B cell (primary cell): ENCODE measurements around the gene SMTNL2. TPM values are rescaled to one million over a fixed set of nuclear protein-coding genes. Genes with fewer than 3 reads are reported as not detected.

ENCODE experiments used
- ATAC-seq: fragments of 200-7000 bp; cut with Tn5 transposase; one replicate; pipeline ENCODE4 v1.10.0; 2021; ENCODE audit warnings: low read depth, mild to moderate bottlenecking, moderate number of reproducible peaks, moderate library complexity
- CTCF ChIA-PET: fragments of 350-600 bp; sonication (Branson Sonifier 250); formaldehyde crosslinking; loops from one replicate; lab custom pipeline; 2021; ENCODE audit warnings: antibody characterized with exemption, inconsistent platforms; lab: Charles Lee
- POLR2A ChIA-PET: fragments of 350-600 bp; sonication (Branson Sonifier 250); formaldehyde crosslinking; loops from one replicate; lab custom pipeline; 2021; ENCODE audit warnings: antibody characterized with exemption; lab: Charles Lee
- DNase-seq: peaks from one replicate; pipeline ENCODE4 v3.0.0; 2013
- H2AFZ ChIP-seq: 2 replicates; pipeline ENCODE4 v1.6.1; 2012; ENCODE audit warnings: mild to moderate bottlenecking, low read depth, low read length; ENCODE audit not compliant: insufficient read depth, poor library complexity, severe bottlenecking
- H3K27ac ChIP-seq, 2 donors: 1 replicate in 1 of 2; 2 replicates in 1 of 2; pipeline ENCODE4 v1.5.1; 2012 to 2013; ENCODE audit warnings: low read length in 2 of 2, mild to moderate bottlenecking in 2 of 2, moderate library complexity in 1 of 2
- H3K27me3 ChIP-seq, 4 experiments: fragments of 200-600 bp in 1 of 4; sonication (generic) in 1 of 4; replicated peaks in 1 of 4; 1 replicate in 2 of 4; 2 replicates in 2 of 4; pipeline versions ENCODE4 v1.6.1 to v1.7.0; 2013 to 2016; ENCODE audit warnings: low read length in 3 of 4, mild to moderate bottlenecking in 2 of 4, mixed read lengths in 1 of 4, moderate library complexity in 1 of 4; ENCODE audit not compliant: insufficient read depth in 4 of 4, control insufficient read depth in 3 of 4; ENCODE audit errors: control extremely low read depth in 1 of 4
- H3K36me3 ChIP-seq, 2 experiments: replicated peaks in 1 of 2; 1 replicate in 1 of 2; 2 replicates in 1 of 2; pipeline versions ENCODE4 v1.6.1 to v1.7.1; 2013; ENCODE audit warnings: low read length in 1 of 2; ENCODE audit not compliant: insufficient read depth in 2 of 2, control insufficient read depth in 1 of 2; ENCODE audit errors: control extremely low read depth in 1 of 2, extremely low read depth in 1 of 2
- H3K4me1 ChIP-seq, 2 donors: fragments of 200-600 bp in 1 of 2; sonication (generic) in 1 of 2; 1 replicate in 1 of 2; 2 replicates in 1 of 2; pipeline versions ENCODE4 v1.5.1 to v1.6.1; 2013 to 2017; ENCODE audit warnings: low read length in 2 of 2; ENCODE audit not compliant: control insufficient read depth in 2 of 2, insufficient read depth in 2 of 2
- H3K4me2 ChIP-seq: replicated peaks from 2 replicates; pipeline ENCODE3; 2012; ENCODE audit warnings: mild to moderate bottlenecking, low read depth, low read length; ENCODE audit not compliant: poor library complexity, severe bottlenecking
- H3K4me3 ChIP-seq, 5 experiments: fragments of 200-600 bp in 1 of 5; sonication (generic) in 1 of 5; 1 replicate in 3 of 5; 2 replicates in 2 of 5; pipeline versions ENCODE4 v1.5.1 to v1.7.0; 2011 to 2016; ENCODE audit warnings: low read length in 4 of 5, mild to moderate bottlenecking in 4 of 5, low read depth in 2 of 5, control low read depth in 1 of 5, moderate library complexity in 1 of 5; ENCODE audit not compliant: insufficient read depth in 1 of 5; ENCODE audit errors: control extremely low read depth in 1 of 5, extremely low read depth in 1 of 5
- H3K79me2 ChIP-seq: fragments of 200-600 bp; sonication (generic); one replicate; pipeline ENCODE4 v1.6.0; 2016; ENCODE audit warnings: low read length; ENCODE audit not compliant: control insufficient read depth, insufficient read depth
- H3K9ac ChIP-seq: fragments of 200-600 bp; sonication (generic); 2 replicates; pipeline ENCODE4 v1.6.1; 2017; ENCODE audit warnings: mild to moderate bottlenecking, low read length, moderate library complexity
- H3K9me3 ChIP-seq, 3 donors: one replicate each; pipeline versions ENCODE4 v1.6.1 to v1.7.1; 2013; ENCODE audit warnings: low read length in 2 of 3; ENCODE audit not compliant: control insufficient read depth in 2 of 3, insufficient read depth in 1 of 3; ENCODE audit errors: control extremely low read depth in 1 of 3
- H4K20me1 ChIP-seq: 2 replicates; pipeline ENCODE4 v1.6.0; 2012; ENCODE audit warnings: mild to moderate bottlenecking, low read length; ENCODE audit not compliant: insufficient read depth, control insufficient read depth, poor library complexity, severe bottlenecking
- H3K27ac Mint-ChIP-seq: one replicate; pipeline ENCODE4 v1.8.0; 2021; ENCODE audit warnings: mixed read lengths
- H3K27me3 Mint-ChIP-seq: one replicate; pipeline ENCODE4 v1.8.0; 2021; ENCODE audit warnings: mixed read lengths
- H3K4me1 Mint-ChIP-seq: one replicate; pipeline ENCODE4 v1.8.0; 2021; ENCODE audit warnings: mixed read lengths
- H3K4me3 Mint-ChIP-seq: one replicate; pipeline ENCODE4 v1.8.0; 2021; ENCODE audit warnings: mixed read lengths
- H3K9me3 Mint-ChIP-seq: one replicate; pipeline ENCODE4 v1.8.0; 2022; ENCODE audit warnings: mixed read lengths; ENCODE audit not compliant: insufficient read depth
- CTCF ChIP-seq: fragments of 200-600 bp; IDR thresholded peaks from one replicate; pipeline ENCODE4 v1.8.0; 2022; ENCODE audit warnings: antibody characterized with exemption, mild to moderate bottlenecking
- EZH2 ChIP-seq: IDR thresholded peaks from 2 replicates; pipeline ENCODE4 v1.6.1; 2012; ENCODE audit warnings: borderline replicate concordance, low read depth, mild to moderate bottlenecking, moderate library complexity, low read length; ENCODE audit not compliant: insufficient read depth, poor library complexity, severe bottlenecking
- WGBS: methylation state at CpG from one replicate; pipeline ENCODE4 v1.1.5; 2013; ENCODE audit warnings: missing lambda C conversion rate; ENCODE audit not compliant: insufficient coverage; 5-methylcytosine and 5-hydroxymethylcytosine counted together
- intact Hi-C: fragments of 100-400 bp; cut with micrococcal nuclease; formaldehyde crosslinking; loops from one replicate; pipeline ENCODE4 v1.10.0; 2022
- polyA plus RNA-seq: library from polyadenylated mRNA; depleted of rRNA; stranded (reverse); fragments of >200 nt; gene quantifications from 2 replicates; pipeline ENCODE4 v1.2.3, GENCODE V29; 2012
- total RNA-seq, 2 donors: library from RNA; stranded (reverse); fragments of 120-200 nt in 1 of 2; gene quantifications; 1 replicate in 1 of 2; 2 replicates in 1 of 2; pipeline versions ENCODE4 v1.2.3 to v1.2.4, GENCODE V29; 2013 to 2022

SMTNL2 gene
- total and polyA plus RNA-seq, 2 donors (not counting 1 experiment from before 2014, with no cell fraction given), result not detected

GRCh38 chr17:4544951-4545216 lies 39.4 kb upstream of the SMTNL2 start:
- ATAC-seq (no peak), DNase-seq (no peak)
- Histone ChIP-seq H3K9me3 (no peaks in the 10 kb centered on the region), H3K4me2 (no peak overlapping the region), H2AFZ (no peak overlapping the region), H4K20me1 (no peaks in the 10 kb centered on the region), H3K4me3 (no peak overlapping the region), H3K36me3 (peaks cover 0 to 83% of the 10 kb centered on the region in 2 experiments), H3K4me1 (no peaks in the 10 kb centered on the region), H3K9ac (no peak overlapping the region), H3K79me2 (no peaks in the 10 kb centered on the region), H3K27me3 (no peaks in the 10 kb centered on the region), H3K27ac (no peak overlapping the region)
- Mint-ChIP-seq H3K9me3 (no peaks in the 10 kb centered on the region), H3K4me1 (no peaks in the 10 kb centered on the region), H3K27me3 (no peaks in the 10 kb centered on the region), H3K4me3 (no peak overlapping the region), H3K27ac (no peak overlapping the region)
- CTCF ChIA-PET, result no interaction called here
- intact Hi-C loops, result no loop called here
- POLR2A ChIA-PET, result interaction anchor here (0.6 kb wide), 1 partner anchor 136 kb away, joined by 3 read pairs; no protein-coding TSS in a partner anchor
- over 99% methylated on average over 13 of the region's 18 CpGs for WGBS
- TF ChIP-seq CTCF (no peak), EZH2 (no peak)

- TF ChIP-seq CTCF (no peak), EZH2 (no peak)
- CTCF ChIA-PET, result no interaction called here
- H3K4me3 ChIP-seq, result no peak overlapping the region
- Mint-ChIP-seq H3K4me3 (no peak overlapping the region), H3K4me1 (no peaks in the 10 kb centered on the region), H3K27me3 (no peaks in the 10 kb centered on the region), H3K9me3 (no peaks in the 10 kb centered on the region), H3K27ac (no peak overlapping the region)
- no peak overlapping the region for H3K9ac ChIP-seq
- no peaks in the 10 kb centered on the region for H3K27me3 ChIP-seq
- ATAC-seq (no peak), DNase-seq (no peak)
- H3K79me2 ChIP-seq, result no peaks in the 10 kb centered on the region
- intact Hi-C loops, result no loop called here
- H3K4me2 ChIP-seq, result no peak overlapping the region
- H4K20me1 ChIP-seq, result no peaks in the 10 kb centered on the region
- WGBS, result 95% methylated on average over 26 of the region's 32 CpGs
- H3K4me1 ChIP-seq, result no peaks in the 10 kb centered on the region
- H3K9me3 ChIP-seq, result no peaks in the 10 kb centered on the region
- H3K27ac ChIP-seq, result no peak overlapping the region
- no peak overlapping the region for H2AFZ ChIP-seq
- H3K36me3 ChIP-seq, result peaks cover 0 to 83% of the 10 kb centered on the region in 2 experiments
- POLR2A ChIA-PET, result interaction anchor here (0.6 kb wide), 1 partner anchor 136 kb away, joined by 3 read pairs; no protein-coding TSS in a partner anchor
These were observed 38.9 kb upstream of the SMTNL2 start for GRCh38 chr17:4545217-4545951.
